Right lung (tissue), 5 donors: ENCODE data around the gene UAP1L1. TPM values are rescaled to one million over a fixed set of nuclear protein-coding genes. Genes with fewer than 3 reads are reported as not detected.

Source experiments
- DNase-seq, 2 donors: peaks; one replicate each; pipeline ENCODE4 v3.0.0-alpha.2; 2013
- polyA plus RNA-seq, 5 donors: library from polyadenylated mRNA; unstranded; fragments of 120-200 nt; gene quantifications; one replicate each; pipeline versions ENCODE4 v1.2.1 to v1.2.3, GENCODE V29; 2013; ENCODE audit warnings: inconsistent platforms in 1 of 5, low replicate concordance in 1 of 5; ENCODE audit not compliant: insufficient read length in 5 of 5, insufficient read depth in 1 of 5

The UAP1L1 gene
- polyA plus RNA-seq, 5 donors = 4.6 to 8.4 (median 5.6) TPM

DNA sequence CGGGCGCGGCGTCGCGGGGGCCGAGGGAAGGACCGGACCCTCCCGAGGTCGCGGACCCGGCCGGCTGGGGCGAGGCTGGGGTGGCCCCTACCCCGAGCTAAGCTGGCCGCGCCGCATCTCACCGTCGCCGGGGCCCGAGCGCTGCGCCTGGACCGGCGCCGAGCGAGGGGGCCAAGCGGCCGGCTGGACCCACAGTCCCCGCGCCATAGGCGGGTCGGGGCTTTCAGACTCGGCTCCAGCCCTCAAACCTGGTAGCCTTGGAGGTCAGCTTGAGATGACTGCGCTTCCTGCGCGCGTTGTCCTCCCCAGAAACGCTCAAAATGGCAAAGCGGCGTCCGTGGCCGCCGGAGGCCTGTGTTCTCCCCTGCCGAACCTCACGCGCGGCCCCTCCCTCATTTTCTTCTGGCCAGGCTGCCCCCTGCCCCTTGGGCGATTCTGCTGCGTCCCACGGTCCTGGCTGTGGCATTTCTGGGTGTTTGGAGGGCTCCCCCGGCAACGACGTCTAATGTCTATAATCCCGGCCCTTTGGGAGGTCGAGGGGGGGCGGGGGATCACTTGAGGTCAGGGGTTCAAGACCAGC is 52.9 kb downstream of the UAP1L1 start:
- DNase-seq = no peak

Other genes with a start within 250 kb of the UAP1L1 start
- 1 to 10 TPM in 3 of 5 donors, under 1 TPM in 2; 0.56 to 1.9 (median 1.1) TPM for gene AJM1, start 235.0 kb upstream of the UAP1L1 start, polyA plus RNA-seq
- 100 to 1,000 TPM in 1 of 5 donors, 10 to 100 TPM in 4; 57.7 to 161 (median 84.7) TPM for gene PHPT1, start 228.1 kb upstream of the UAP1L1 start, polyA plus RNA-seq
- 1 to 10 TPM; 4.5 to 9.5 (median 6.7) TPM for gene MAMDC4, start 225.2 kb upstream of the UAP1L1 start, polyA plus RNA-seq
- 100 to 1,000 TPM; 326 to 525 (median 367) TPM for gene EDF1, start 211.2 kb upstream of the UAP1L1 start, polyA plus RNA-seq
- 10 to 100 TPM; 10.8 to 16.5 (median 13.9) TPM for gene TRAF2, start 191.0 kb upstream of the UAP1L1 start, polyA plus RNA-seq
- 10 to 100 TPM; 28.1 to 74.7 (median 42.7) TPM for gene FBXW5, start 132.8 kb upstream of the UAP1L1 start, polyA plus RNA-seq
- under 1 TPM in 4 of 5 donors, not detected in 1; 0.33 to 0.78 (median 0.41) TPM for gene C8G, start 132.3 kb upstream of the UAP1L1 start, polyA plus RNA-seq
- gene LCN12, start 125.2 kb upstream of the UAP1L1 start, polyA plus RNA-seq = 10 to 100 TPM in 3 of 5 donors, 1 to 10 TPM in 2; 9.1 to 25.3 (median 21.1) TPM
- 10 to 100 TPM; 21.1 to 66.2 (median 29.6) TPM for gene PTGDS, start 100.0 kb upstream of the UAP1L1 start, polyA plus RNA-seq
- 1 to 10 TPM in 2 of 5 donors, under 1 TPM in 3; 0.59 to 1.9 (median 0.89) TPM for gene LCNL1, start 94.5 kb upstream of the UAP1L1 start, polyA plus RNA-seq
- 10 to 100 TPM; 26.2 to 57.5 (median 36.8) TPM for gene PAXX, start 85.1 kb upstream of the UAP1L1 start, polyA plus RNA-seq
- 10 to 100 TPM; 25.9 to 74.3 (median 43.8) TPM for gene CLIC3, start 80.9 kb upstream of the UAP1L1 start, polyA plus RNA-seq
- 10 to 100 TPM; 16.0 to 35.7 (median 21.0) TPM for gene ABCA2, start 49.3 kb upstream of the UAP1L1 start, polyA plus RNA-seq
- gene FUT7, start 45.4 kb upstream of the UAP1L1 start, polyA plus RNA-seq = under 1 TPM in 1 of 5 donors, not detected in 4; 0.08 TPM
- 10 to 100 TPM; 20.6 to 61.5 (median 33.8) TPM for gene NPDC1, start 31.3 kb upstream of the UAP1L1 start, polyA plus RNA-seq
- gene ENTPD2, start 23.5 kb upstream of the UAP1L1 start, polyA plus RNA-seq = 1 to 10 TPM; 2.0 to 5.4 (median 3.2) TPM
- gene SAPCD2, start 7.0 kb upstream of the UAP1L1 start, polyA plus RNA-seq = 10 to 100 TPM in 3 of 5 donors, 1 to 10 TPM in 2; 8.9 to 13.7 (median 10.3) TPM
- gene MAN1B1, start 9.5 kb downstream of the UAP1L1 start, polyA plus RNA-seq = 10 to 100 TPM; 50.7 to 68.6 (median 60.1) TPM
- 10 to 100 TPM; 27.2 to 50.4 (median 48.6) TPM for gene DPP7, start 37.2 kb downstream of the UAP1L1 start, polyA plus RNA-seq
- gene GRIN1, start 61.6 kb downstream of the UAP1L1 start, polyA plus RNA-seq = under 1 TPM; 0.12 to 0.51 (median 0.23) TPM
- under 1 TPM in 4 of 5 donors, not detected in 1; 0.23 to 0.49 (median 0.37) TPM for gene LRRC26, start 92.5 kb downstream of the UAP1L1 start, polyA plus RNA-seq
- not detected for gene TMEM210, start 94.5 kb downstream of the UAP1L1 start, polyA plus RNA-seq
- 10 to 100 TPM; 34.4 to 53.0 (median 44.4) TPM for gene ANAPC2, start 111.0 kb downstream of the UAP1L1 start, polyA plus RNA-seq
- 10 to 100 TPM; 34.4 to 69.2 (median 43.9) TPM for gene SSNA1, start 111.2 kb downstream of the UAP1L1 start, polyA plus RNA-seq
- gene TPRN, start 123.2 kb downstream of the UAP1L1 start, polyA plus RNA-seq = 10 to 100 TPM in 2 of 5 donors, 1 to 10 TPM in 3; 5.9 to 12.1 (median 7.6) TPM
- gene TMEM203, start 128.1 kb downstream of the UAP1L1 start, polyA plus RNA-seq = 10 to 100 TPM; 31.5 to 40.1 (median 35.4) TPM
- 10 to 100 TPM in 2 of 5 donors, 1 to 10 TPM in 3; 6.9 to 16.1 (median 9.8) TPM for gene NDOR1, start 128.2 kb downstream of the UAP1L1 start, polyA plus RNA-seq
- gene RNF208, start 144.7 kb downstream of the UAP1L1 start, polyA plus RNA-seq = 10 to 100 TPM in 1 of 5 donors, 1 to 10 TPM in 4; 3.2 to 10.8 (median 6.3) TPM
- 1 to 10 TPM in 4 of 5 donors, under 1 TPM in 1; 0.96 to 3.0 (median 2.0) TPM for gene CYSRT1, start 147.7 kb downstream of the UAP1L1 start, polyA plus RNA-seq
- 1 to 10 TPM; 1.5 to 3.8 (median 3.5) TPM for gene RNF224, start 150.0 kb downstream of the UAP1L1 start, polyA plus RNA-seq
- 1 to 10 TPM in 4 of 5 donors, under 1 TPM in 1; 0.84 to 2.5 (median 1.9) TPM for gene SLC34A3, start 153.4 kb downstream of the UAP1L1 start, polyA plus RNA-seq
- 100 to 1,000 TPM; 211 to 322 (median 258) TPM for gene TUBB4B, start 163.8 kb downstream of the UAP1L1 start, polyA plus RNA-seq
- 1 to 10 TPM in 2 of 5 donors, under 1 TPM in 3; 0.26 to 1.5 (median 0.98) TPM for gene STPG3, start 173.8 kb downstream of the UAP1L1 start, polyA plus RNA-seq
- gene NELFB, start 177.8 kb downstream of the UAP1L1 start, polyA plus RNA-seq = 10 to 100 TPM; 43.3 to 73.2 (median 55.3) TPM
- gene TOR4A, start 200.2 kb downstream of the UAP1L1 start, polyA plus RNA-seq = 10 to 100 TPM in 3 of 5 donors, 1 to 10 TPM in 2; 6.6 to 17.8 (median 10.3) TPM
- 10 to 100 TPM in 1 of 5 donors, 1 to 10 TPM in 4; 7.5 to 14.7 (median 9.0) TPM for gene NRARP, start 224.8 kb downstream of the UAP1L1 start, polyA plus RNA-seq